Measurements from ENCODE around the gene ST6GALNAC3.

GRCh38 chr1:76262601-76263000 lies 188.1 kb downstream of the ST6GALNAC3 start:
- TF ChIP-seq, protein P1, sequence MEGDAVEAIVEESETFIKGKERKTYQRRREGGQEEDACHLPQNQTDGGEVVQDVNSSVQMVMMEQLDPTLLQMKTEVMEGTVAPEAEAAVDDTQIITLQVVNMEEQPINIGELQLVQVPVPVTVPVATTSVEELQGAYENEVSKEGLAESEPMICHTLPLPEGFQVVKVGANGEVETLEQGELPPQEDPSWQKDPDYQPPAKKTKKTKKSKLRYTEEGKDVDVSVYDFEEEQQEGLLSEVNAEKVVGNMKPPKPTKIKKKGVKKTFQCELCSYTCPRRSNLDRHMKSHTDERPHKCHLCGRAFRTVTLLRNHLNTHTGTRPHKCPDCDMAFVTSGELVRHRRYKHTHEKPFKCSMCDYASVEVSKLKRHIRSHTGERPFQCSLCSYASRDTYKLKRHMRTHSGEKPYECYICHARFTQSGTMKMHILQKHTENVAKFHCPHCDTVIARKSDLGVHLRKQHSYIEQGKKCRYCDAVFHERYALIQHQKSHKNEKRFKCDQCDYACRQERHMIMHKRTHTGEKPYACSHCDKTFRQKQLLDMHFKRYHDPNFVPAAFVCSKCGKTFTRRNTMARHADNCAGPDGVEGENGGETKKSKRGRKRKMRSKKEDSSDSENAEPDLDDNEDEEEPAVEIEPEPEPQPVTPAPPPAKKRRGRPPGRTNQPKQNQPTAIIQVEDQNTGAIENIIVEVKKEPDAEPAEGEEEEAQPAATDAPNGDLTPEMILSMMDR (optimal IDR thresholded peaks at IDR 0.05 in 1 of 3, IDR thresholded peaks at IDR 0.05 in 1 of 3, conservative IDR thresholded peaks at IDR 0.05 in 1 of 3; ENCODE audit: extremely low read depth in 1 of 3, insufficient read depth in 2 of 3, low read length in 3 of 3): no peak
- TF ChIP-seq EZH2 (IDR thresholded peaks at IDR 0.05; ENCODE audit: low read length): no peak

Data from keratinocyte (primary cell).